Right lobe of liver (tissue), 6 donors: ENCODE data around the gene AGGF1. TPM values are rescaled to one million over a fixed set of nuclear protein-coding genes. Genes with fewer than 3 reads are reported as not detected.

ENCODE experiments used
- ATAC-seq, 4 donors: fragments of 200-7000 bp; cut with Tn5 transposase; one replicate each; pipeline ENCODE4 v1.9.1; 2020; ENCODE audit warnings: mild to moderate bottlenecking in 4 of 4, moderate library complexity in 4 of 4
- DNase-seq, 3 donors: peaks; one replicate each; pipeline ENCODE4 v3.0.0-alpha.2; 2020
- H3K27ac ChIP-seq, 3 donors: fragments of 200-600 bp; one replicate each; pipeline ENCODE4 v1.8.0; 2022
- H3K27me3 ChIP-seq, 2 donors: fragments of 200-600 bp; one replicate each; pipeline ENCODE4 v1.8.0; 2022
- H3K36me3 ChIP-seq, 4 donors: fragments of 200-600 bp; sonication (generic) in 1 of 4; one replicate each; pipeline versions ENCODE4 v1.5.1 to v1.8.0; 2017 to 2022; ENCODE audit warnings: control low read depth in 1 of 4
- H3K4me1 ChIP-seq, 4 donors: fragments of 200-600 bp; sonication (generic) in 1 of 4; one replicate each; pipeline versions ENCODE4 v1.5.1 to v1.8.0; 2017 to 2022; ENCODE audit warnings: control low read depth in 1 of 4
- H3K4me3 ChIP-seq, 3 donors: fragments of 200-600 bp; one replicate each; pipeline ENCODE4 v1.8.0; 2022
- H3K9me3 ChIP-seq, 4 donors: fragments of 200-600 bp; sonication (generic) in 1 of 4; one replicate each; pipeline versions ENCODE4 v1.5.1 to v1.8.0; 2017 to 2022; ENCODE audit warnings: control low read depth in 1 of 4
- CTCF ChIP-seq, 4 donors: fragments of 200-600 bp in 3 of 4; fragments of 450-650 bp in 1 of 4; IDR thresholded peaks; one replicate each; pipeline versions ENCODE4 v1.5.1 to v1.8.0; 2016 to 2022; ENCODE audit warnings: antibody characterized with exemption in 4 of 4, mild to moderate bottlenecking in 2 of 4
- POLR2A ChIP-seq: fragments of 450-650 bp; IDR thresholded peaks from one replicate; pipeline ENCODE4 v1.6.1; 2017; ENCODE audit warnings: antibody characterized with exemption, mild to moderate bottlenecking
- WGBS: methylation state at CpG from one replicate; pipeline ENCODE4 v1.1.6; 2018; ENCODE audit warnings: low coverage, low lambda C conversion rate; ENCODE audit not compliant: insufficient coverage; ENCODE audit errors: missing lambda C conversion rate; 5-methylcytosine and 5-hydroxymethylcytosine counted together
- intact Hi-C, 2 donors: fragments of 100-400 bp; cut with DNase I; formaldehyde crosslinking; loops; one replicate each; pipeline versions ENCODE4 v1.11.2 to v1.14.1; 2022
- total RNA-seq, 6 experiments: library from RNA; depleted of rRNA in 2 of 6; stranded (reverse); fragments of >200 nt in 2 of 6; fragmentation: NEBNext Ultra II Directional in 3 of 6; extraction: Animal tissue kit (Norgen Biotek cat#: 25700) in 3 of 6; gene quantifications; one replicate each; pipeline versions ENCODE4 v1.1.0 to v1.2.4, GENCODE V29; 2016 to 2023
- donor health status: DM: no; HTN: yes; CAD: no.
- donor health status: DM: no; HTN: no; CAD: no.
- donor health status: DM: no; HTN: no; CAD: no.
- donor health status: DM: no; HTN: yes; CAD: no.
- donor health status: DM: no; HTN: yes; CAD: no.

The AGGF1 gene
- total RNA-seq, 6 experiments from 2014 or later: 9.1 to 15.3 (median 11.4) TPM

GRCh38 chr5:76999451-76999850 is 30.8 kb upstream of the AGGF1 start:
- intact Hi-C loops: no loop called here
- DNase-seq (no peak), ATAC-seq (peak in 2 of 4 donors; percentile 14 to 47)
- Histone ChIP-seq H3K4me3 (no peak overlapping the region), H3K27ac (no peak overlapping the region), H3K27me3 (no peaks in the 10 kb centered on the region), H3K36me3 (no peaks in the 10 kb centered on the region), H3K4me1 (no peaks in the 10 kb centered on the region), H3K9me3 (no peaks in the 10 kb centered on the region)
- 38% methylated on average over 2 of the region's 2 CpGs for whole genome bisulfite sequencing
- no peak for TF ChIP-seq CTCF (IDR thresholded peaks at IDR 0.05)
- no peak for TF ChIP-seq POLR2A

- intact Hi-C loops: no loop called here
- WGBS: 27% methylated on average over 1 of the region's 1 CpG
- H3K4me1 ChIP-seq: no peaks in the 10 kb centered on the region
- no peak for TF ChIP-seq CTCF (IDR thresholded peaks at IDR 0.05)
- no peak for TF ChIP-seq POLR2A
- DNase-seq: no peak
- no peaks in the 10 kb centered on the region for H3K9me3 ChIP-seq
- H3K27me3 ChIP-seq: no peaks in the 10 kb centered on the region
- no peak for ATAC-seq
- H3K4me3 ChIP-seq: no peak overlapping the region
- no peaks in the 10 kb centered on the region for H3K36me3 ChIP-seq
- H3K27ac ChIP-seq: no peak overlapping the region
Observed at GRCh38 chr5:77003246-77003645, 27.0 kb upstream of the AGGF1 start.

GRCh38 chr5:77006124-77006523 is 24.1 kb upstream of the AGGF1 start:
- ATAC-seq (peak in 1 of 4 donors; percentile 32), DNase-seq (no peak)
- Histone ChIP-seq H3K36me3 (no peaks in the 10 kb centered on the region), H3K4me1 (no peaks in the 10 kb centered on the region), H3K4me3 (no peak overlapping the region), H3K9me3 (no peaks in the 10 kb centered on the region), H3K27me3 (no peaks in the 10 kb centered on the region), H3K27ac (no peak overlapping the region)
- no peak for TF ChIP-seq POLR2A
- TF ChIP-seq CTCF (IDR thresholded peaks at IDR 0.05): no peak
- 50% methylated on average over 2 of the region's 2 CpGs for WGBS
- intact Hi-C loops: no loop called here

GRCh38 chr5:77008413-77008812 is 21.8 kb upstream of the AGGF1 start:
- intact Hi-C loops: no loop called here
- no peak for ATAC-seq
- Histone ChIP-seq H3K9me3 (no peaks in the 10 kb centered on the region), H3K27me3 (no peaks in the 10 kb centered on the region), H3K4me1 (no peaks in the 10 kb centered on the region), H3K27ac (no peak overlapping the region), H3K36me3 (no peaks in the 10 kb centered on the region), H3K4me3 (no peak overlapping the region)
- no peak for DNase-seq
- 81% methylated on average over 3 of the region's 3 CpGs for WGBS
- TF ChIP-seq POLR2A (no peak), CTCF (IDR thresholded peaks at IDR 0.05) (no peak)

GRCh38 chr5:77010243-77010642 is 20.0 kb upstream of the AGGF1 start:
- TF ChIP-seq POLR2A (no peak), CTCF (IDR thresholded peaks at IDR 0.05) (no peak)
- Histone ChIP-seq H3K27me3 (no peaks in the 10 kb centered on the region), H3K27ac (no peak overlapping the region), H3K36me3 (no peaks in the 10 kb centered on the region), H3K9me3 (no peaks in the 10 kb centered on the region), H3K4me1 (no peaks in the 10 kb centered on the region), H3K4me3 (no peak overlapping the region)
- no peak for DNase-seq
- intact Hi-C loops: loop anchor here (10.0 kb wide), 2 partner anchors 135 to 145 kb away; no protein-coding TSS in a partner anchor
- WGBS: 88% methylated on average over 5 of the region's 5 CpGs
- no peak for ATAC-seq
